Tibial nerve (tissue), 4 donors: Measurements from ENCODE around the gene ATP2C1.

Experiments
- EP300 ChIP-seq, 2 donors: sonication (generic); formaldehyde crosslinking; IDR thresholded peaks; one replicate each; pipeline ENCODE4 v1.6.1; 2017; ENCODE audit warnings: antibody characterized with exemption in 2 of 2, mild to moderate bottlenecking in 1 of 2
- POLR2A ChIP-seq, 2 donors: fragments of 450-650 bp; IDR thresholded peaks; one replicate each; pipeline ENCODE4 v1.6.1; 2017; ENCODE audit warnings: antibody characterized with exemption in 2 of 2, mild to moderate bottlenecking in 2 of 2, moderate library complexity in 2 of 2
- TF ChIP-seq, protein P1 (sequence below), 5 experiments: fragments of 200-600 bp in 3 of 5; fragments of 450-650 bp in 2 of 5; sonication (generic) in 3 of 5; IDR thresholded peaks; one replicate each; pipeline ENCODE4 v1.5.1; 2016 to 2019; ENCODE audit warnings: antibody characterized with exemption in 5 of 5, mild to moderate bottlenecking in 3 of 5, moderate library complexity in 2 of 5

DNA sequence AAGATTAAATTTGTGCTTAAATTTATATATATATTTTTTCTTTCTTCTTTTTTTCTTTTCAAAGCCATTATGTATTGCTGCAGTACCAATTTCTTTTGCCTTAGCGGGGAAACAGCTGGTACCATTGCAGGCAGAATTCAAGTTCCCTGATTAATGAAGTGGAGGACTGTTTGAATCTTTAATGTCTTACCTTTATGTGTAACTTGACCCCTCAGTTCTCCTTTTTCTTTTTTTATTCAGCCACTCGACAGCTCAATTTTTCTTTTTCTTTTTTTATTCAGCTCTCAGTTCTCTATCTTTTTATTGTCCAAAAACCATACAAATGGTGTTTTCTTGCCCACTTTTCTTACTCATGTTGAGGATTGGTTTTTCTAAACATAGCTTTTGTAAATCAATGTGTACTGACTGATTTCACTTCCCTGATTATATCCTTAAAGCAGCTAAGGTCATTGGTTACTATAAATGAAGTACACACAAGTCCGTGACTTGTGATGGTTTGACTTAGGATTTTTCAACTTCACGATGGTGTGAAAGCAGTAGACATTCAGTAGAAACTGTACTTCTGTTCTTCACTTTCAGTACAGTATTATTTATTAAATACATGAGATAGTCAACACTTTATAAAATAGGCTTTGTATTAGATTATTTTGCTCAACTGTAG, 22.8 kb downstream of the ATP2C1 start:
- TF ChIP-seq POLR2A (IDR thresholded peaks at IDR 0.05) (no peak), EP300 (IDR thresholded peaks at IDR 0.05) (no peak)
- TF ChIP-seq, protein P1, sequence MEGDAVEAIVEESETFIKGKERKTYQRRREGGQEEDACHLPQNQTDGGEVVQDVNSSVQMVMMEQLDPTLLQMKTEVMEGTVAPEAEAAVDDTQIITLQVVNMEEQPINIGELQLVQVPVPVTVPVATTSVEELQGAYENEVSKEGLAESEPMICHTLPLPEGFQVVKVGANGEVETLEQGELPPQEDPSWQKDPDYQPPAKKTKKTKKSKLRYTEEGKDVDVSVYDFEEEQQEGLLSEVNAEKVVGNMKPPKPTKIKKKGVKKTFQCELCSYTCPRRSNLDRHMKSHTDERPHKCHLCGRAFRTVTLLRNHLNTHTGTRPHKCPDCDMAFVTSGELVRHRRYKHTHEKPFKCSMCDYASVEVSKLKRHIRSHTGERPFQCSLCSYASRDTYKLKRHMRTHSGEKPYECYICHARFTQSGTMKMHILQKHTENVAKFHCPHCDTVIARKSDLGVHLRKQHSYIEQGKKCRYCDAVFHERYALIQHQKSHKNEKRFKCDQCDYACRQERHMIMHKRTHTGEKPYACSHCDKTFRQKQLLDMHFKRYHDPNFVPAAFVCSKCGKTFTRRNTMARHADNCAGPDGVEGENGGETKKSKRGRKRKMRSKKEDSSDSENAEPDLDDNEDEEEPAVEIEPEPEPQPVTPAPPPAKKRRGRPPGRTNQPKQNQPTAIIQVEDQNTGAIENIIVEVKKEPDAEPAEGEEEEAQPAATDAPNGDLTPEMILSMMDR (IDR thresholded peaks at IDR 0.05), result no peak
